ENCODE results near the gene RBM4B.

Gene RBM4B

DNA sequence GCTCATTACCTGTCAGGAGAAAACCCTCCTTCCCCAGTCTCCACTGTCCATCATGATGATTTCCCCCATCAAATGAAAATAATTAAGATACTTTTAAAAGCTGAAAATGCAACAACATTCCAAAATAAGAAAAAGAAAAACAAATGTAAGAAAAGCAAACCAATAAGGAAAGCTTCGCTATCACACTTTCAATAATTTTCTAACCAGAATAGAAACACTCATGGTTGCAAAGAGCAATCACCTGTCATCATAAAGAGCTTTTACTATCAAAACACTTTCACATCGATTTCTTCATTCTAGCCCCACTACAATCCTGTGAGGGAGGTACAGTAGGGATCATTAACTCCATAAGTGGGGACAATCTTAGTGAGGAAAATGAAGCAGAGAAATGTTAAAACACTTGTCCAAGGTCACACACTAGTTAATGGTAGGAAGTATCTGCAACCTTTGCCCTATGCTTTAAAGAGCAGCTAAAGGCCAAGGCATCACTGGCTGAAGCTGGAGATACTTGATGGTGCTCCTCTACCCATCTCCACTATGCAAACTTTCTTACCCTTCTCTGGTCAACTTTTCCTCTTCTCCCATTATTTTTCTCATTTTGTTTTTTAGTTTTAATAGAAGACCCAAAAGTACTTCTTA lies 2.6 kb downstream of the RBM4B start:
- Histone ChIP-seq H3K9me3 (ENCODE audit: control insufficient read depth in 1 of 2, low read length in 2 of 2) (no peaks in the 10 kb centered on the region), H3K4me3 (ENCODE audit: low read depth in 1 of 2, low read length in 2 of 2) (no peak overlapping the region), H3K27ac (ENCODE audit: low read depth, low read length) (no peak overlapping the region), H3K27me3 (ENCODE audit: control insufficient read depth in 1 of 2, insufficient read depth in 2 of 2, low read length in 2 of 2) (no peaks in the 10 kb centered on the region), H3K9ac (ENCODE audit: low read depth in 1 of 2, low read length in 2 of 2) (no peak overlapping the region), H3K4me1 (ENCODE audit: control insufficient read depth in 1 of 2, insufficient read depth in 2 of 2, low read length in 2 of 2) (peaks cover 19 to 30% of the 10 kb centered on the region in 2 donors), H3K36me3 (ENCODE audit: control insufficient read depth in 1 of 2, insufficient read depth in 2 of 2, low read length in 2 of 2) (no peaks in the 10 kb centered on the region)

GRCh38 chr11:66670816-66671215 lies 6.9 kb downstream of the RBM4B start:
- no peak overlapping the region for H3K27ac ChIP-seq (ENCODE audit: low read depth, low read length)
- H3K9ac ChIP-seq (ENCODE audit: low read depth in 1 of 2, low read length in 2 of 2): no peak overlapping the region
- no peaks in the 10 kb centered on the region for H3K27me3 ChIP-seq (ENCODE audit: control insufficient read depth in 1 of 2, insufficient read depth in 2 of 2, low read length in 2 of 2)
- H3K36me3 ChIP-seq (ENCODE audit: control insufficient read depth in 1 of 2, insufficient read depth in 2 of 2, low read length in 2 of 2): peaks cover 16 to 34% of the 10 kb centered on the region in 2 donors
- no peaks in the 10 kb centered on the region for H3K9me3 ChIP-seq (ENCODE audit: control insufficient read depth in 1 of 2, low read length in 2 of 2)
- H3K4me3 ChIP-seq (ENCODE audit: low read depth in 1 of 2, low read length in 2 of 2): no peak overlapping the region
- H3K4me1 ChIP-seq (ENCODE audit: control insufficient read depth in 1 of 2, insufficient read depth in 2 of 2, low read length in 2 of 2): peaks cover 10 to 12% of the 10 kb centered on the region in 2 donors

GRCh38 chr11:66665369-66665768 lies 12.3 kb downstream of the RBM4B start:
- no peak overlapping the region for H3K9ac ChIP-seq (ENCODE audit: low read depth in 1 of 2, low read length in 2 of 2)
- no peaks in the 10 kb centered on the region for H3K27me3 ChIP-seq (ENCODE audit: control insufficient read depth in 1 of 2, insufficient read depth in 2 of 2, low read length in 2 of 2)
- no peaks in the 10 kb centered on the region for H3K9me3 ChIP-seq (ENCODE audit: control insufficient read depth in 1 of 2, low read length in 2 of 2)
- no peak overlapping the region for H3K27ac ChIP-seq (ENCODE audit: low read depth, low read length)
- peaks cover 32 to 51% of the 10 kb centered on the region in 2 donors for H3K36me3 ChIP-seq (ENCODE audit: control insufficient read depth in 1 of 2, insufficient read depth in 2 of 2, low read length in 2 of 2)
- no peaks in the 10 kb centered on the region for H3K4me1 ChIP-seq (ENCODE audit: control insufficient read depth in 1 of 2, insufficient read depth in 2 of 2, low read length in 2 of 2)
- H3K4me3 ChIP-seq (ENCODE audit: low read depth in 1 of 2, low read length in 2 of 2): no peak overlapping the region

- Histone ChIP-seq H3K4me1 (ENCODE audit: control insufficient read depth in 1 of 2, insufficient read depth in 2 of 2, low read length in 2 of 2) (no peaks in the 10 kb centered on the region), H3K36me3 (ENCODE audit: control insufficient read depth in 1 of 2, insufficient read depth in 2 of 2, low read length in 2 of 2) (peaks cover 32 to 47% of the 10 kb centered on the region in 2 donors)
Measured at GRCh38 chr11:66663741-66664296, 13.9 kb downstream of the RBM4B start.

GRCh38 chr11:66659763-66660162 lies 17.9 kb downstream of the RBM4B start:
- Histone ChIP-seq H3K4me1 (ENCODE audit: control insufficient read depth in 1 of 2, insufficient read depth in 2 of 2, low read length in 2 of 2) (no peaks in the 10 kb centered on the region), H3K27ac (ENCODE audit: low read depth, low read length) (no peak overlapping the region), H3K4me3 (ENCODE audit: low read depth in 1 of 2, low read length in 2 of 2) (no peak overlapping the region), H3K9ac (ENCODE audit: low read depth in 1 of 2, low read length in 2 of 2) (no peak overlapping the region), H3K9me3 (ENCODE audit: control insufficient read depth in 1 of 2, low read length in 2 of 2) (no peaks in the 10 kb centered on the region), H3K36me3 (ENCODE audit: control insufficient read depth in 1 of 2, insufficient read depth in 2 of 2, low read length in 2 of 2) (peaks cover 11% of the 10 kb centered on the region in 2 donors), H3K27me3 (ENCODE audit: control insufficient read depth in 1 of 2, insufficient read depth in 2 of 2, low read length in 2 of 2) (no peaks in the 10 kb centered on the region)

More at GRCh38 chr11:66663741-66664296, 13.9 kb downstream of the RBM4B start:
- H3K27me3 ChIP-seq (ENCODE audit: control insufficient read depth in 1 of 2, insufficient read depth in 2 of 2, low read length in 2 of 2): no peaks in the 10 kb centered on the region
- no peaks in the 10 kb centered on the region for H3K9me3 ChIP-seq (ENCODE audit: control insufficient read depth in 1 of 2, low read length in 2 of 2)
- H3K27ac ChIP-seq (ENCODE audit: low read depth, low read length): no peak overlapping the region
- no peak overlapping the region for H3K9ac ChIP-seq (ENCODE audit: low read depth in 1 of 2, low read length in 2 of 2)
- H3K4me3 ChIP-seq (ENCODE audit: low read depth in 1 of 2, low read length in 2 of 2): no peak overlapping the region

- no peak overlapping the region for H3K9ac ChIP-seq (ENCODE audit: low read depth in 1 of 2, low read length in 2 of 2)
- peaks cover 9 to 32% of the 10 kb centered on the region in 2 donors for H3K36me3 ChIP-seq (ENCODE audit: control insufficient read depth in 1 of 2, insufficient read depth in 2 of 2, low read length in 2 of 2)
- H3K27ac ChIP-seq (ENCODE audit: low read depth, low read length): no peak overlapping the region
- no peaks in the 10 kb centered on the region for H3K9me3 ChIP-seq (ENCODE audit: control insufficient read depth in 1 of 2, low read length in 2 of 2)
- no peaks in the 10 kb centered on the region for H3K4me1 ChIP-seq (ENCODE audit: control insufficient read depth in 1 of 2, insufficient read depth in 2 of 2, low read length in 2 of 2)
- no peak overlapping the region for H3K4me3 ChIP-seq (ENCODE audit: low read depth in 1 of 2, low read length in 2 of 2)
- no peaks in the 10 kb centered on the region for H3K27me3 ChIP-seq (ENCODE audit: control insufficient read depth in 1 of 2, insufficient read depth in 2 of 2, low read length in 2 of 2)
Measured at GRCh38 chr11:66653123-66653522, 24.6 kb downstream of the RBM4B start.

DNA sequence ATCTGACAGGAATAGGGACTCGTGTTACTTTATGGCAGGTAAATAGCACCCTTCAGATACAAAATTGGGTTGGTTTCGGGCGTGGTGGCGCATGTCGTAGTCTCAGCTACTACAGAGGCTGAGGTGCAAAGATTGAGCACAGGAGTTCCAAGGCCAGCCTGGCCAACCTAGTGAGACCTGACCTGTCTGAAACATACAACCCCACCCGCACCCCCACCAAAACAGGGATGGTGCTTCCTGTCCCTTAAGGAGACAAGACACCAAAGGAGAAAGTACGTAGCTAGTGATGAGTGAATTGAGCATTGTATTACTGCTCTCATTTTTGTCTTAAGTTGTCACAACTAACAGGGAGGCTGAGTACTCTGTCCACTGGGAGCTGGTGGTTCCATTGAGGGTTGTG lies 25.0 kb downstream of the RBM4B start:
- Histone ChIP-seq H3K27ac (ENCODE audit: low read depth, low read length) (no peak overlapping the region), H3K36me3 (ENCODE audit: control insufficient read depth in 1 of 2, insufficient read depth in 2 of 2, low read length in 2 of 2) (peaks cover 9 to 32% of the 10 kb centered on the region in 2 donors), H3K9me3 (ENCODE audit: control insufficient read depth in 1 of 2, low read length in 2 of 2) (no peaks in the 10 kb centered on the region), H3K9ac (ENCODE audit: low read depth in 1 of 2, low read length in 2 of 2) (no peak overlapping the region), H3K27me3 (ENCODE audit: control insufficient read depth in 1 of 2, insufficient read depth in 2 of 2, low read length in 2 of 2) (no peaks in the 10 kb centered on the region), H3K4me3 (ENCODE audit: low read depth in 1 of 2, low read length in 2 of 2) (no peak overlapping the region), H3K4me1 (ENCODE audit: control insufficient read depth in 1 of 2, insufficient read depth in 2 of 2, low read length in 2 of 2) (no peaks in the 10 kb centered on the region)

- peaks cover 24 to 45% of the 10 kb centered on the region in 2 donors for H3K36me3 ChIP-seq (ENCODE audit: control insufficient read depth in 1 of 2, insufficient read depth in 2 of 2, low read length in 2 of 2)
- H3K27ac ChIP-seq (ENCODE audit: low read depth, low read length): no peak overlapping the region
- no peaks in the 10 kb centered on the region for H3K9me3 ChIP-seq (ENCODE audit: control insufficient read depth in 1 of 2, low read length in 2 of 2)
- H3K4me1 ChIP-seq (ENCODE audit: control insufficient read depth in 1 of 2, insufficient read depth in 2 of 2, low read length in 2 of 2): no peaks in the 10 kb centered on the region
- no peak overlapping the region for H3K9ac ChIP-seq (ENCODE audit: low read depth in 1 of 2, low read length in 2 of 2)
- H3K4me3 ChIP-seq (ENCODE audit: low read depth in 1 of 2, low read length in 2 of 2): no peak overlapping the region
- H3K27me3 ChIP-seq (ENCODE audit: control insufficient read depth in 1 of 2, insufficient read depth in 2 of 2, low read length in 2 of 2): no peaks in the 10 kb centered on the region
Measured at GRCh38 chr11:66651016-66651415, 26.7 kb downstream of the RBM4B start.

DNA sequence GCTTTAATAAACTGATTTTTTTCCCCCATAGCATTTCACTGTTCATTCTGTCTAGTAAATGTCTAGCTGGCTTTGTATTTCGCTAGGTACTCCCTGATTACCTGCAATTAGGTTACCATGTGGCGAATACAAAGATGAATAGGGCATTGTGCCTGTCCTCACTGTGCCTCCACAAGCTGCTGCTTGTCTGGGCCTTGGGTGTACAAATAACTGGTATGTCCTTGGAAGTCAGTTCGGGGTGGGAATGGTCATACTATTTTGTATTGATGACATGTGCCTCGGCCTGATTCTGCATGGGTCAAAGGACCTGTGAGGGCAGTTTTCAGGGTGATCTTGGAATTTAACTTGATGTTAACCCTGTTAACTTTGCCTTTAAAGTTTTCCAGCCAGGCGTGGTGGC lies 27.8 kb downstream of the RBM4B start:
- H3K27ac ChIP-seq (ENCODE audit: low read depth, low read length): no peak overlapping the region
- no peak overlapping the region for H3K4me3 ChIP-seq (ENCODE audit: low read depth in 1 of 2, low read length in 2 of 2)
- peaks cover 5% of the 10 kb centered on the region in 2 donors for H3K4me1 ChIP-seq (ENCODE audit: control insufficient read depth in 1 of 2, insufficient read depth in 2 of 2, low read length in 2 of 2)
- H3K36me3 ChIP-seq (ENCODE audit: control insufficient read depth in 1 of 2, insufficient read depth in 2 of 2, low read length in 2 of 2): peaks cover 33 to 56% of the 10 kb centered on the region in 2 donors
- no peak overlapping the region for H3K9ac ChIP-seq (ENCODE audit: low read depth in 1 of 2, low read length in 2 of 2)
- no peaks in the 10 kb centered on the region for H3K9me3 ChIP-seq (ENCODE audit: control insufficient read depth in 1 of 2, low read length in 2 of 2)
- H3K27me3 ChIP-seq (ENCODE audit: control insufficient read depth in 1 of 2, insufficient read depth in 2 of 2, low read length in 2 of 2): no peaks in the 10 kb centered on the region

DNA sequence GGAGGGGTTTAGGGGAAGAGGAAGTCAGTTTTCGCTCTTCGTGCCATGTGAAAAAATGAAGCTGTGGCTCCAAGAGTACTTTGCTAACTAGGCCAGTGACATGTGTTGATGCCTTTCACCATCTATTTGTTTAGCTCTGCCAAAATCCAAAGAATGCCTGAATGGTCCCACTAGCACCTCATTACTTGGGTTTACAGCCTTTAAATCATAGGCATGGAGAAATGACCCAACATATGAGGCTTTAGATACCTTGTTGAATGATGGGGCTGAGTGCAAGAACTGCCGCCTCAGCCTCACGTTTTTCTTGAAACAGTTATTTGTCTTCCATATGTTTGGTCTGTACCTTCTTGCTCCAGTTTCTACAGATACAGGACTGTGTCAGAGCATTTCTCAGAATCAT lies 30.9 kb downstream of the RBM4B start:
- peaks cover 33 to 34% of the 10 kb centered on the region in 2 donors for H3K4me1 ChIP-seq (ENCODE audit: control insufficient read depth in 1 of 2, insufficient read depth in 2 of 2, low read length in 2 of 2)
- no peaks in the 10 kb centered on the region for H3K27me3 ChIP-seq (ENCODE audit: control insufficient read depth in 1 of 2, insufficient read depth in 2 of 2, low read length in 2 of 2)
- peaks cover 47 to 74% of the 10 kb centered on the region in 2 donors for H3K36me3 ChIP-seq (ENCODE audit: control insufficient read depth in 1 of 2, insufficient read depth in 2 of 2, low read length in 2 of 2)
- no peak overlapping the region for H3K9ac ChIP-seq (ENCODE audit: low read depth in 1 of 2, low read length in 2 of 2)
- H3K9me3 ChIP-seq (ENCODE audit: control insufficient read depth in 1 of 2, low read length in 2 of 2): no peaks in the 10 kb centered on the region
- H3K4me3 ChIP-seq (ENCODE audit: low read depth in 1 of 2, low read length in 2 of 2): no peak overlapping the region
- H3K27ac ChIP-seq (ENCODE audit: low read depth, low read length): no peak overlapping the region

All from duodenal mucosa (tissue), 2 donors.